Loucy (cell line): Measurements from ENCODE around the gene PEAK3.

ENCODE experiments used
- EZH2phosphoT487 ChIP-seq: fragments of 200-600 bp; IDR thresholded peaks from 2 replicates; pipeline ENCODE4 v1.6.1; 2018; ENCODE audit warnings: antibody characterized with exemption, mild to moderate bottlenecking, moderate library complexity, borderline replicate concordance
- TF ChIP-seq, protein P1 (sequence below): fragments of 200-600 bp; sonication (generic); conservative IDR thresholded peaks from 2 replicates; pipeline ENCODE4 v1.5.1; 2014; ENCODE audit warnings: mild to moderate bottlenecking, antibody characterized with exemption, low read length

DNA sequence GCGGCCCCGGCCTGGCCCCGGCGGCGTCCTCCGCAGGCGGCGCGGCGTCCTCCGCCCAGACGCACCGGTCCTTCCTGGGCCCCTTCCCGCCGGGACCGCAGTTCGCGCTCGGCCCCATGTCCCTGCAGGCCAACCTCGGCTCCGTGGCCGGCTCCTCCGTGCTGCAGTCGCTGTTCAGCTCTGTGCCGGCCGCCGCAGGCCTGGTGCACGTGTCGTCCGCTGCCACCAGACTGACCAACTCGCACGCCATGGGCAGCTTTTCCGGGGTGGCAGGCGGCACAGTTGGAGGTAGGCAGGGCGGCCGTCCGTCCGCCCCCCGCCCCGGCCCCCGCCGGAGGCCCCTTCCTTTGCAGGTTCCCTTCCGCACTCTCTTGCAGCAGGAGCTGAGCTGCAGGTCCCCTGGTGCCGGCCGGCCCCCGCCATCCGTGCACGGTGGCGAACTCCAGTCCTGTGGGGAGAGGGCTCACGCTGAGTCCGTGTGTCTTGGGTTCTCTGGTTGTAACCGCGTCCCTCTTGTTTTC is 55.1 kb downstream of the PEAK3 start:
- TF ChIP-seq, protein P1, sequence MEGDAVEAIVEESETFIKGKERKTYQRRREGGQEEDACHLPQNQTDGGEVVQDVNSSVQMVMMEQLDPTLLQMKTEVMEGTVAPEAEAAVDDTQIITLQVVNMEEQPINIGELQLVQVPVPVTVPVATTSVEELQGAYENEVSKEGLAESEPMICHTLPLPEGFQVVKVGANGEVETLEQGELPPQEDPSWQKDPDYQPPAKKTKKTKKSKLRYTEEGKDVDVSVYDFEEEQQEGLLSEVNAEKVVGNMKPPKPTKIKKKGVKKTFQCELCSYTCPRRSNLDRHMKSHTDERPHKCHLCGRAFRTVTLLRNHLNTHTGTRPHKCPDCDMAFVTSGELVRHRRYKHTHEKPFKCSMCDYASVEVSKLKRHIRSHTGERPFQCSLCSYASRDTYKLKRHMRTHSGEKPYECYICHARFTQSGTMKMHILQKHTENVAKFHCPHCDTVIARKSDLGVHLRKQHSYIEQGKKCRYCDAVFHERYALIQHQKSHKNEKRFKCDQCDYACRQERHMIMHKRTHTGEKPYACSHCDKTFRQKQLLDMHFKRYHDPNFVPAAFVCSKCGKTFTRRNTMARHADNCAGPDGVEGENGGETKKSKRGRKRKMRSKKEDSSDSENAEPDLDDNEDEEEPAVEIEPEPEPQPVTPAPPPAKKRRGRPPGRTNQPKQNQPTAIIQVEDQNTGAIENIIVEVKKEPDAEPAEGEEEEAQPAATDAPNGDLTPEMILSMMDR, result no peak
- TF ChIP-seq EZH2phosphoT487, result no peak
